ENCODE measurements around the gene PIP5K1A.

- no peak for TF ChIP-seq CTCF (IDR thresholded peaks at IDR 0.05; ENCODE audit: poor library complexity)
- TF ChIP-seq EZH2phosphoT487 (IDR thresholded peaks at IDR 0.05; ENCODE audit: low read depth, severe bottlenecking, unreplicated experiment): no peak
Measured at GRCh38 chr1:151254217-151255213, 56.2 kb downstream of the PIP5K1A start, which contains the start of gene PSMD4.
